Measurements from ENCODE around the gene LAMC3.

Gene LAMC3

GRCh38 chr9:131104016-131104740 is 95.2 kb downstream of the LAMC3 start:
- no CpG with 5 or more reads among the region's 5 CpGs for WGBS (ENCODE audit: extremely low coverage, insufficient coverage, low lambda C conversion rate)

GRCh38 chr9:131105952-131106351 is 97.0 kb downstream of the LAMC3 start:
- Histone ChIP-seq H3K4me3 (ENCODE audit: low read length) (no peak overlapping the region), H3K4me2 (ENCODE audit: low read length) (no peak overlapping the region), H3K27ac (ENCODE audit: low read depth, low read length) (no peak overlapping the region), H3K9ac (ENCODE audit: low read length) (no peak overlapping the region), H3K4me1 (ENCODE audit: control insufficient read depth, low read depth, low read length) (no peaks in the 10 kb centered on the region), H3K4ac (ENCODE audit: low read depth, low read length) (no peak overlapping the region), H3K18ac (ENCODE audit: low read length) (no peak overlapping the region), H3K56ac (ENCODE audit: low read length) (no peak overlapping the region), H3K79me1 (ENCODE audit: low read length) (no peaks in the 10 kb centered on the region), H3K79me2 (ENCODE audit: control insufficient read depth, insufficient read depth, low read length) (no peaks in the 10 kb centered on the region), H4K5ac (ENCODE audit: low read length) (no peak overlapping the region), H4K8ac (ENCODE audit: low read depth, low read length) (no peak overlapping the region), H3K27me3 (ENCODE audit: insufficient read depth, low read length, poor library complexity) (no peaks in the 10 kb centered on the region), H2BK15ac (replicated peaks; ENCODE audit: low read depth) (no peak overlapping the region), H3K23ac (ENCODE audit: low read length) (no peak overlapping the region), H2BK5ac (ENCODE audit: low read length) (no peak overlapping the region), H2BK120ac (ENCODE audit: low read depth, low read length) (no peak overlapping the region), H2AK5ac (ENCODE audit: low read length) (no peak overlapping the region), H3K36me3 (ENCODE audit: control insufficient read depth, insufficient read depth, low read length) (peaks cover 4% of the 10 kb centered on the region)
- DNase-seq, result no peak
- WGBS (ENCODE audit: extremely low coverage, insufficient coverage, low lambda C conversion rate), result no CpG with 5 or more reads among the region's 8 CpGs

More at GRCh38 chr9:131104016-131104740, 95.2 kb downstream of the LAMC3 start:
- no peak overlapping the region for H2BK120ac ChIP-seq (ENCODE audit: low read depth, low read length)
- H2BK5ac ChIP-seq (ENCODE audit: low read length), result no peak overlapping the region
- H4K5ac ChIP-seq (ENCODE audit: low read length), result no peak overlapping the region
- H3K4me1 ChIP-seq (ENCODE audit: control insufficient read depth, low read depth, low read length), result peaks cover 2% of the 10 kb centered on the region
- DNase-seq, result no peak
- H3K23ac ChIP-seq (ENCODE audit: low read length), result no peak overlapping the region
- H3K4me2 ChIP-seq (ENCODE audit: low read length), result no peak overlapping the region
- H2AK5ac ChIP-seq (ENCODE audit: low read length), result no peak overlapping the region
- H3K36me3 ChIP-seq (ENCODE audit: control insufficient read depth, insufficient read depth, low read length), result peaks cover 4% of the 10 kb centered on the region
- no peak overlapping the region for H3K56ac ChIP-seq (ENCODE audit: low read length)
- H3K4ac ChIP-seq (ENCODE audit: low read depth, low read length), result no peak overlapping the region
- H3K79me1 ChIP-seq (ENCODE audit: low read length), result peaks cover 3% of the 10 kb centered on the region
- H3K79me2 ChIP-seq (ENCODE audit: control insufficient read depth, insufficient read depth, low read length), result no peaks in the 10 kb centered on the region
- H3K18ac ChIP-seq (ENCODE audit: low read length), result no peak overlapping the region
- H3K9ac ChIP-seq (ENCODE audit: low read length), result no peak overlapping the region
- no peak overlapping the region for H3K27ac ChIP-seq (ENCODE audit: low read depth, low read length)
- H3K4me3 ChIP-seq (ENCODE audit: low read length), result no peak overlapping the region
- no peak overlapping the region for H2BK15ac ChIP-seq (replicated peaks; ENCODE audit: low read depth)
- H4K8ac ChIP-seq (ENCODE audit: low read depth, low read length), result no peak overlapping the region
- H3K27me3 ChIP-seq (ENCODE audit: insufficient read depth, low read length, poor library complexity), result no peaks in the 10 kb centered on the region

GRCh38 chr9:131107760-131108159 is 98.8 kb downstream of the LAMC3 start:
- Histone ChIP-seq H3K79me2 (ENCODE audit: control insufficient read depth, insufficient read depth, low read length) (no peaks in the 10 kb centered on the region), H3K27ac (ENCODE audit: low read depth, low read length) (no peak overlapping the region), H3K18ac (ENCODE audit: low read length) (no peak overlapping the region), H3K36me3 (ENCODE audit: control insufficient read depth, insufficient read depth, low read length) (peaks cover 7% of the 10 kb centered on the region), H4K5ac (ENCODE audit: low read length) (no peak overlapping the region), H4K8ac (ENCODE audit: low read depth, low read length) (no peak overlapping the region), H2BK5ac (ENCODE audit: low read length) (no peak overlapping the region), H3K27me3 (ENCODE audit: insufficient read depth, low read length, poor library complexity) (no peaks in the 10 kb centered on the region), H3K79me1 (ENCODE audit: low read length) (no peaks in the 10 kb centered on the region), H2BK120ac (ENCODE audit: low read depth, low read length) (no peak overlapping the region), H2AK5ac (ENCODE audit: low read length) (no peak overlapping the region), H3K9ac (ENCODE audit: low read length) (no peak overlapping the region), H3K23ac (ENCODE audit: low read length) (no peak overlapping the region), H2BK15ac (replicated peaks; ENCODE audit: low read depth) (no peak overlapping the region), H3K56ac (ENCODE audit: low read length) (no peak overlapping the region), H3K4me1 (ENCODE audit: control insufficient read depth, low read depth, low read length) (no peaks in the 10 kb centered on the region), H3K4ac (ENCODE audit: low read depth, low read length) (no peak overlapping the region), H3K4me3 (ENCODE audit: low read length) (no peak overlapping the region), H3K4me2 (ENCODE audit: low read length) (no peak overlapping the region)
- DNase-seq, result no peak
- WGBS (ENCODE audit: extremely low coverage, insufficient coverage, low lambda C conversion rate), result no CpG with 5 or more reads among the region's 8 CpGs

- Histone ChIP-seq H2BK5ac (ENCODE audit: low read length) (no peak overlapping the region), H3K27ac (ENCODE audit: low read depth, low read length) (no peak overlapping the region), H3K79me1 (ENCODE audit: low read length) (no peaks in the 10 kb centered on the region), H3K18ac (ENCODE audit: low read length) (no peak overlapping the region), H3K9ac (ENCODE audit: low read length) (no peak overlapping the region), H3K4ac (ENCODE audit: low read depth, low read length) (no peak overlapping the region), H3K79me2 (ENCODE audit: control insufficient read depth, insufficient read depth, low read length) (no peaks in the 10 kb centered on the region), H4K8ac (ENCODE audit: low read depth, low read length) (no peak overlapping the region), H2AK5ac (ENCODE audit: low read length) (no peak overlapping the region), H3K4me2 (ENCODE audit: low read length) (no peak overlapping the region), H2BK120ac (ENCODE audit: low read depth, low read length) (no peak overlapping the region), H2BK15ac (replicated peaks; ENCODE audit: low read depth) (no peak overlapping the region), H3K4me1 (ENCODE audit: control insufficient read depth, low read depth, low read length) (no peaks in the 10 kb centered on the region), H3K36me3 (ENCODE audit: control insufficient read depth, insufficient read depth, low read length) (peaks cover 5% of the 10 kb centered on the region), H4K5ac (ENCODE audit: low read length) (no peak overlapping the region), H3K56ac (ENCODE audit: low read length) (no peak overlapping the region), H3K23ac (ENCODE audit: low read length) (no peak overlapping the region), H3K4me3 (ENCODE audit: low read length) (no peak overlapping the region), H3K27me3 (ENCODE audit: insufficient read depth, low read length, poor library complexity) (no peaks in the 10 kb centered on the region)
- no CpG with 5 or more reads among the region's 10 CpGs for WGBS (ENCODE audit: extremely low coverage, insufficient coverage, low lambda C conversion rate)
- DNase-seq, result peak; percentile 54
These were observed 102.3 kb downstream of the LAMC3 start for GRCh38 chr9:131111186-131111853.

GRCh38 chr9:131111854-131112311 is 102.9 kb downstream of the LAMC3 start:
- H3K4ac ChIP-seq (ENCODE audit: low read depth, low read length), result no peak overlapping the region
- H2AK5ac ChIP-seq (ENCODE audit: low read length), result no peak overlapping the region
- no peak overlapping the region for H3K4me2 ChIP-seq (ENCODE audit: low read length)
- no peak overlapping the region for H4K8ac ChIP-seq (ENCODE audit: low read depth, low read length)
- no peak overlapping the region for H3K18ac ChIP-seq (ENCODE audit: low read length)
- no peak overlapping the region for H3K23ac ChIP-seq (ENCODE audit: low read length)
- WGBS (ENCODE audit: extremely low coverage, insufficient coverage, low lambda C conversion rate), result no CpG with 5 or more reads among the region's 25 CpGs
- no peak overlapping the region for H3K27ac ChIP-seq (ENCODE audit: low read depth, low read length)
- H2BK5ac ChIP-seq (ENCODE audit: low read length), result no peak overlapping the region
- H3K4me1 ChIP-seq (ENCODE audit: control insufficient read depth, low read depth, low read length), result no peaks in the 10 kb centered on the region
- H3K4me3 ChIP-seq (ENCODE audit: low read length), result no peak overlapping the region
- DNase-seq, result peak; percentile 42
- H3K36me3 ChIP-seq (ENCODE audit: control insufficient read depth, insufficient read depth, low read length), result peaks cover 5% of the 10 kb centered on the region
- no peaks in the 10 kb centered on the region for H3K79me1 ChIP-seq (ENCODE audit: low read length)
- H2BK120ac ChIP-seq (ENCODE audit: low read depth, low read length), result no peak overlapping the region
- H3K79me2 ChIP-seq (ENCODE audit: control insufficient read depth, insufficient read depth, low read length), result no peaks in the 10 kb centered on the region
- H3K27me3 ChIP-seq (ENCODE audit: insufficient read depth, low read length, poor library complexity), result no peaks in the 10 kb centered on the region
- H2BK15ac ChIP-seq (replicated peaks; ENCODE audit: low read depth), result no peak overlapping the region
- H4K5ac ChIP-seq (ENCODE audit: low read length), result no peak overlapping the region
- H3K56ac ChIP-seq (ENCODE audit: low read length), result no peak overlapping the region
- H3K9ac ChIP-seq (ENCODE audit: low read length), result no peak overlapping the region
